HG03139 (cell line): ENCODE data around the gene IL23R.
A peak's percentile ranks its signal among the peaks of the same experiment; 100 is the strongest.

ENCODE experiments used
- ATAC-seq: cut with Tn5 transposase; IDR thresholded peaks from one replicate; pipeline ENCODE4 v1.9.1; 2021; ENCODE audit not compliant: unreplicated experiment

IL23R gene

DNA sequence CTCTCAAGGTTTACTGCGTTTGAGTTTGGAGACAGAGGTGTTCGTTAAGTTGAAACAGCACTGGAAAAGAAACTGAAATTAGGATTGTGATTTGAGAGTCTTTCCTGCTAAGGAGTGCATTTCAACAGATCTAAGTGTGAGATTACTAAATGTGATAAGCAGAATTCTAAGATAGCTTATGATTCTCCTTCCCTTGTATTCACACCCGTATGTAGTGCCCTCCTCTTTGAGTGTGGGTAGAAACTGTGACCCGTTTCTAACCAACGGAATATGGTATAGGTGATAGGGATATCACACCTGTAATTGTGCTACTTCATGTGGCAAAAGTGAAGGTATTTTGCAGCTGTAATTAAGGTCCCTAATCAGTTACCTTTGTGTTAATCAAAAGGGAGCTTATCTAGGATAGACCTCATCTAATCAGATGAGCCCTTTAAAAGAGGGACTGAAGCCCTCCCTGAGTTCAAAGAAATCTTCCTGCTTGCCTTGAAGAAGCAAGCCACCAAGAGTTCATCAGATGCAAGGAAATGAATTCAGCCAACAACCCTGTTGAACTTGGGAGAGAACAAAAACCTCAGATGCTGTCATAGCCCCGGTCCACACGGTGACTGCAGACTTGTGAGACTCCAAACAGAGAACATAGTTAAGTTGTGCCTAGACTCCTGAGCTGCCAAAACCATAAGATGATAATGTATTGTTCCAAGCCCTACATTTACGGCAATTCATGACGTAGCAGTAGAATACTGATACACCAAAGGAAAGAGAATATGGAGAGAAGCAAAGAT, 128.8 kb downstream of the IL23R start:
- ATAC-seq = no peak

DNA sequence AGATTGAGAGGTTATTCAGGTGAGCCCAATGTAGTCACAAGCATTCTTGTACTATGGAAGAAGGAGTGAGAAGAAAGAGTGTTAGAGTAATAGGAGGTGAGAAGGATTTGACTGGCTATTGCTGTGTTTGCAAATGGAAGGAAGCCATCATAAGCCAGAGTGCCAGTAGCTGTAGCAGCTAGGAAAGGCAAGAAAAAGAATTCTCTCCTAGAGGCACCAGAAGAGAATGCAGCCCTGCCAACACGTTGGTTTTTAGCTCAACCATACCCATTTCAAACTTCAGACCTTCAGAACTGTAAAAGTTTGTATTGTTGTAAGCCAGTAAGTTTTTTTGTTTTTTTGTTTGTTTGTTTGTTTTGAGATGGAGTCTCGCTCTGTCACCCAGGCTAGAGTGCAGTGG, 132.5 kb downstream of the IL23R start:
- no peak for ATAC-seq

GRCh38 chr1:67299296-67299695, 133.0 kb downstream of the IL23R start:
- no peak for ATAC-seq

GRCh38 chr1:67300561-67300960, 134.3 kb downstream of the IL23R start:
- no peak for ATAC-seq

DNA sequence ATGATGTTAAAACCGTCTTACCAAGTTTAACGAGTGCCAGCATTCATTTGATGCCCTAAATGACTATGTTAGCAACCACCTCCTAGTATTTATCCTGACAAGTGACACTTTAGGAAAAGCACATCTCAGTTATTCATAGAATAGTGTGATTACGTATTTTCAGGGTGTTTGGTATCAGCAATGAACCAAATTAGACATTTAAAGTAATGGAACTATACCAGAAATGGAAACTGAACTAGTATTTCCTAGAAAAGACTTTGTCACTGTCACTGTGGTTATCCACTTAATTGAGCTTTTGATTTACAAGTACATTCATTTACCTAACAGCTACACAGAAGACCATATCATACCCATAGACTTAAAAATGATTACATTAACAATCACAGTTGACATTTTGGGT, 137.8 kb downstream of the IL23R start:
- ATAC-seq = no peak

- no peak for ATAC-seq
Observed at GRCh38 chr1:67306547-67306946, 140.3 kb downstream of the IL23R start.

DNA sequence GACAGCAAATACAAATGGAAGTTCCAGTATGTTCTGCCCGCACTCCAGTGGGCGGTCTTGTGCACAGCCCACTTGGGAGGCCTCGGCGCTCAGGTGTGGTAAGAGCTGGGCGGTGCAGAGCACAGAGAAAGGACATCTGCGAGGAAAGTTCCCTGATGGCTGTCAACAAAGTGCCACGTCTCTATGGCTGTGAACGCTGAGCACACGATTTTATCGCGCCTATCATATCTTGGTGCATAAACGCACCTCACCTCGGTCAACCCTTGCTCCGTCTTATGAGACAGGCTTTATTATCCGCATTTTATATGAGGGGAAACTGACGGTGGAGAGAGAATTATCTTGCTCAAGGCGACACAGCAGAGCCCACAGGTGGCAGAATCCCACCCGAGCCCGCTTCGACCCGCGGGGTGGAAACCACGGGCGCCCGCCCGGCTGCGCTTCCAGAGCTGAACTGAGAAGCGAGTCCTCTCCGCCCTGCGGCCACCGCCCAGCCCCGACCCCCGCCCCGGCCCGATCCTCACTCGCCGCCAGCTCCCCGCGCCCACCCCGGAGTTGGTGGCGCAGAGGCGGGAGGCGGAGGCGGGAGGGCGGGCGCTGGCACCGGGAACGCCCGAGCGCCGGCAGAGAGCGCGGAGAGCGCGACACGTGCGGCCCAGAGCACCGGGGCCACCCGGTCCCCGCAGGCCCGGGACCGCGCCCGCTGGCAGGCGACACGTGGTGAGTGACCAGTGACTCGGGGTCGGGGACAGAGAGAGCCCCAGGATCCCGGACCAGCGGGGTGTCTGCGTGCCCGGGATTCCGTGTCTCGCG, 141.2 kb downstream of the IL23R start, which contains the start of gene IL12RB2:
IL12RB2 (plus strand) TSS at position 623 of the 810 bp plus-strand sequence. CDS start 12,496 bp downstream, outside the sequence.
- ATAC-seq = peak; percentile 51

- no peak for ATAC-seq
Observed at GRCh38 chr1:67308136-67308535, 141.9 kb downstream of the IL23R start.
